ENCODE measurements around the gene SDK2.

SDK2 gene

GRCh38 chr17:73581379-73581778 is 62.9 kb downstream of the SDK2 start:
- Histone ChIP-seq H3K36me3 (ENCODE audit: insufficient read depth, low read depth, low read length) (no peaks in the 10 kb centered on the region), H3K27ac (ENCODE audit: low read length) (no peak overlapping the region), H3K4me1 (ENCODE audit: insufficient read depth, low read length) (peaks cover 11% of the 10 kb centered on the region; the same call in 1 of the 2 replicates), H3K9ac (ENCODE audit: low read depth, low read length) (no peak overlapping the region), H3K4me3 (ENCODE audit: low read length) (no peak overlapping the region), H3K9me3 (ENCODE audit: insufficient read depth, low read depth, low read length) (no peaks in the 10 kb centered on the region), H3K27me3 (ENCODE audit: insufficient read depth, low read length) (no peaks in the 10 kb centered on the region)

- Histone ChIP-seq H3K27me3 (ENCODE audit: insufficient read depth, low read length) (no peaks in the 10 kb centered on the region), H3K9me3 (ENCODE audit: insufficient read depth, low read depth, low read length) (no peaks in the 10 kb centered on the region), H3K4me1 (ENCODE audit: insufficient read depth, low read length) (no peaks in the 10 kb centered on the region), H3K9ac (ENCODE audit: low read depth, low read length) (no peak overlapping the region), H3K4me3 (ENCODE audit: low read length) (no peak overlapping the region), H3K27ac (ENCODE audit: low read length) (no peak overlapping the region), H3K36me3 (ENCODE audit: insufficient read depth, low read depth, low read length) (no peaks in the 10 kb centered on the region)
Observed at GRCh38 chr17:73580073-73580710, 64.1 kb downstream of the SDK2 start.

GRCh38 chr17:73576556-73577098 is 67.6 kb downstream of the SDK2 start:
- Histone ChIP-seq H3K27ac (ENCODE audit: low read length) (no peak overlapping the region), H3K9me3 (ENCODE audit: insufficient read depth, low read depth, low read length) (no peaks in the 10 kb centered on the region), H3K9ac (ENCODE audit: low read depth, low read length) (no peak overlapping the region), H3K36me3 (ENCODE audit: insufficient read depth, low read depth, low read length) (no peaks in the 10 kb centered on the region), H3K27me3 (ENCODE audit: insufficient read depth, low read length) (no peaks in the 10 kb centered on the region), H3K4me1 (ENCODE audit: insufficient read depth, low read length) (no peaks in the 10 kb centered on the region), H3K4me3 (ENCODE audit: low read length) (no peak overlapping the region)

- Histone ChIP-seq H3K4me3 (ENCODE audit: low read length) (no peak overlapping the region), H3K4me1 (ENCODE audit: insufficient read depth, low read length) (no peaks in the 10 kb centered on the region; the same call in 1 of the 2 replicates), H3K27ac (ENCODE audit: low read length) (no peak overlapping the region), H3K36me3 (ENCODE audit: insufficient read depth, low read depth, low read length) (no peaks in the 10 kb centered on the region), H3K9me3 (ENCODE audit: insufficient read depth, low read depth, low read length) (no peaks in the 10 kb centered on the region), H3K9ac (ENCODE audit: low read depth, low read length) (no peak overlapping the region), H3K27me3 (ENCODE audit: insufficient read depth, low read length) (no peaks in the 10 kb centered on the region)
Observed at GRCh38 chr17:73575470-73576221, 68.6 kb downstream of the SDK2 start.

- H3K27ac ChIP-seq (ENCODE audit: low read length): no peak overlapping the region
- H3K4me3 ChIP-seq (ENCODE audit: low read length): no peak overlapping the region
- no peak overlapping the region for H3K9ac ChIP-seq (ENCODE audit: low read depth, low read length)
- H3K27me3 ChIP-seq (ENCODE audit: insufficient read depth, low read length): no peaks in the 10 kb centered on the region
- no peaks in the 10 kb centered on the region for H3K36me3 ChIP-seq (ENCODE audit: insufficient read depth, low read depth, low read length)
- peaks cover 24% of the 10 kb centered on the region; the same call in 1 of the 2 replicates for H3K4me1 ChIP-seq (ENCODE audit: insufficient read depth, low read length)
- no peaks in the 10 kb centered on the region for H3K9me3 ChIP-seq (ENCODE audit: insufficient read depth, low read depth, low read length)
Observed at GRCh38 chr17:73571511-73572130, 72.6 kb downstream of the SDK2 start.

GRCh38 chr17:73569762-73570319 is 74.4 kb downstream of the SDK2 start:
- no peaks in the 10 kb centered on the region for H3K36me3 ChIP-seq (ENCODE audit: insufficient read depth, low read depth, low read length)
- no peaks in the 10 kb centered on the region for H3K27me3 ChIP-seq (ENCODE audit: insufficient read depth, low read length)
- no peak overlapping the region for H3K4me3 ChIP-seq (ENCODE audit: low read length)
- H3K9ac ChIP-seq (ENCODE audit: low read depth, low read length): peak overlapping the region; percentile 16; the same call in 1 of the 2 replicates
- H3K27ac ChIP-seq (ENCODE audit: low read length): peak overlapping the region; percentile 22
- no peaks in the 10 kb centered on the region for H3K9me3 ChIP-seq (ENCODE audit: insufficient read depth, low read depth, low read length)
- peaks cover 30% of the 10 kb centered on the region; the same call in 1 of the 2 replicates for H3K4me1 ChIP-seq (ENCODE audit: insufficient read depth, low read length)

GRCh38 chr17:73568934-73569333 is 75.3 kb downstream of the SDK2 start:
- peaks cover 30% of the 10 kb centered on the region; the same call in 1 of the 2 replicates for H3K4me1 ChIP-seq (ENCODE audit: insufficient read depth, low read length)
- no peak overlapping the region for H3K27ac ChIP-seq (ENCODE audit: low read length)
- no peak overlapping the region for H3K4me3 ChIP-seq (ENCODE audit: low read length)
- H3K27me3 ChIP-seq (ENCODE audit: insufficient read depth, low read length): no peaks in the 10 kb centered on the region
- no peaks in the 10 kb centered on the region for H3K36me3 ChIP-seq (ENCODE audit: insufficient read depth, low read depth, low read length)
- H3K9me3 ChIP-seq (ENCODE audit: insufficient read depth, low read depth, low read length): no peaks in the 10 kb centered on the region
- no peak overlapping the region for H3K9ac ChIP-seq (ENCODE audit: low read depth, low read length)

- Histone ChIP-seq H3K9ac (ENCODE audit: low read depth, low read length) (peak overlapping the region; percentile 79; the same call in 1 of the 2 replicates), H3K4me3 (ENCODE audit: low read length) (peak overlapping the region; percentile 38; the same call in 1 of the 2 replicates), H3K36me3 (ENCODE audit: insufficient read depth, low read depth, low read length) (no peaks in the 10 kb centered on the region), H3K4me1 (ENCODE audit: insufficient read depth, low read length) (peaks cover 30% of the 10 kb centered on the region; the same call in 1 of the 2 replicates), H3K9me3 (ENCODE audit: insufficient read depth, low read depth, low read length) (no peaks in the 10 kb centered on the region), H3K27me3 (ENCODE audit: insufficient read depth, low read length) (no peaks in the 10 kb centered on the region), H3K27ac (ENCODE audit: low read length) (peak overlapping the region; percentile 81)
Observed at GRCh38 chr17:73566905-73567782, 77.1 kb downstream of the SDK2 start.

GRCh38 chr17:73564843-73565242 is 79.4 kb downstream of the SDK2 start:
- no peak overlapping the region for H3K9ac ChIP-seq (ENCODE audit: low read depth, low read length)
- peaks cover 29% of the 10 kb centered on the region; the same call in 1 of the 2 replicates for H3K4me1 ChIP-seq (ENCODE audit: insufficient read depth, low read length)
- H3K9me3 ChIP-seq (ENCODE audit: insufficient read depth, low read depth, low read length): no peaks in the 10 kb centered on the region
- H3K36me3 ChIP-seq (ENCODE audit: insufficient read depth, low read depth, low read length): no peaks in the 10 kb centered on the region
- no peak overlapping the region for H3K4me3 ChIP-seq (ENCODE audit: low read length)
- no peaks in the 10 kb centered on the region for H3K27me3 ChIP-seq (ENCODE audit: insufficient read depth, low read length)
- no peak overlapping the region for H3K27ac ChIP-seq (ENCODE audit: low read length)

GRCh38 chr17:73562896-73563295 is 81.3 kb downstream of the SDK2 start:
- Histone ChIP-seq H3K9me3 (ENCODE audit: insufficient read depth, low read depth, low read length) (no peaks in the 10 kb centered on the region), H3K9ac (ENCODE audit: low read depth, low read length) (no peak overlapping the region), H3K36me3 (ENCODE audit: insufficient read depth, low read depth, low read length) (no peaks in the 10 kb centered on the region), H3K4me3 (ENCODE audit: low read length) (no peak overlapping the region), H3K27me3 (ENCODE audit: insufficient read depth, low read length) (no peaks in the 10 kb centered on the region), H3K4me1 (ENCODE audit: insufficient read depth, low read length) (peaks cover 19% of the 10 kb centered on the region; the same call in 1 of the 2 replicates), H3K27ac (ENCODE audit: low read length) (no peak overlapping the region)
